Mesenchymal stem cell (in vitro differentiated cells and primary cell): ENCODE measurements around the gene SAMD10.

Experiments used
- DNase-seq: peaks from one replicate; pipeline ENCODE4 v3.0.0-alpha.2; 2013
- H2AFZ ChIP-seq: one replicate; pipeline ENCODE4 v1.6.1; 2013; ENCODE audit warnings: low read depth, mild to moderate bottlenecking, control low read depth, inconsistent platforms, low read length, moderate library complexity
- H2AK5ac ChIP-seq: 2 replicates; pipeline ENCODE4 v1.6.1; 2013; ENCODE audit warnings: low read length, moderate library complexity, mild to moderate bottlenecking, inconsistent platforms; ENCODE audit not compliant: severe bottlenecking
- H2BK120ac ChIP-seq: one replicate; pipeline ENCODE4 v1.6.1; 2013; ENCODE audit warnings: low read depth, mild to moderate bottlenecking, inconsistent platforms, low read length, moderate library complexity
- H2BK12ac ChIP-seq, 2 experiments: one replicate each; pipeline ENCODE4 v1.6.1; 2013; ENCODE audit warnings: inconsistent platforms in 2 of 2, low read length in 2 of 2, mild to moderate bottlenecking in 2 of 2, moderate library complexity in 2 of 2, control low read depth in 1 of 2
- H2BK15ac ChIP-seq: one replicate; pipeline ENCODE4 v1.6.1; 2013; ENCODE audit warnings: mild to moderate bottlenecking, low read depth, inconsistent platforms; ENCODE audit not compliant: poor library complexity, severe bottlenecking
- H2BK5ac ChIP-seq: 2 replicates; pipeline ENCODE4 v1.6.1; 2013; ENCODE audit warnings: low read depth, mild to moderate bottlenecking, low read length, control low read depth, inconsistent platforms; ENCODE audit not compliant: poor library complexity, severe bottlenecking
- H3K14ac ChIP-seq, 2 experiments: one replicate each; pipeline ENCODE4 v1.6.1; 2013; ENCODE audit warnings: inconsistent platforms in 2 of 2, low read length in 2 of 2, control low read depth in 1 of 2, mild to moderate bottlenecking in 1 of 2, moderate library complexity in 1 of 2
- H3K18ac ChIP-seq, 2 experiments: one replicate each; pipeline ENCODE4 v1.6.1; 2013; ENCODE audit warnings: inconsistent platforms in 2 of 2, low read length in 2 of 2, control low read depth in 1 of 2, low read depth in 1 of 2, mild to moderate bottlenecking in 1 of 2
- H3K23ac ChIP-seq, 2 experiments: one replicate each; pipeline ENCODE4 v1.6.1; 2013; ENCODE audit warnings: inconsistent platforms in 2 of 2, low read length in 2 of 2, mild to moderate bottlenecking in 2 of 2, moderate library complexity in 2 of 2, control low read depth in 1 of 2
- H3K27ac ChIP-seq: 2 replicates; pipeline ENCODE4 v1.5.1; 2013; ENCODE audit warnings: mild to moderate bottlenecking, moderate library complexity, low read length, control low read depth, inconsistent platforms; ENCODE audit not compliant: poor library complexity, severe bottlenecking
- H3K27me3 ChIP-seq, 2 experiments: 2 replicates each; pipeline versions ENCODE4 v1.6.1 to v1.7.0; 2013; ENCODE audit warnings: low read length in 2 of 2, mild to moderate bottlenecking in 2 of 2, moderate library complexity in 2 of 2, control low read depth in 1 of 2, inconsistent platforms in 1 of 2; ENCODE audit not compliant: control insufficient read depth in 1 of 2, insufficient read depth in 1 of 2
- H3K36me3 ChIP-seq, 2 experiments: 2 replicates each; pipeline versions ENCODE4 v1.6.1 to v1.7.0; 2013; ENCODE audit warnings: low read length in 2 of 2, control low read depth in 1 of 2, inconsistent platforms in 1 of 2, low read depth in 1 of 2, mild to moderate bottlenecking in 1 of 2; ENCODE audit not compliant: insufficient read depth in 2 of 2, control insufficient read depth in 1 of 2
- H3K4ac ChIP-seq, 2 experiments: one replicate each; pipeline ENCODE4 v1.6.1; 2013; ENCODE audit warnings: inconsistent platforms in 2 of 2, low read length in 2 of 2, mild to moderate bottlenecking in 2 of 2, moderate library complexity in 2 of 2, control low read depth in 1 of 2, low read depth in 1 of 2
- H3K4me1 ChIP-seq: 2 replicates; pipeline ENCODE4 v1.6.1; 2013; ENCODE audit warnings: low read depth, low read length, control low read depth; ENCODE audit not compliant: control insufficient read depth, insufficient read depth
- H3K4me2 ChIP-seq: 2 replicates; pipeline ENCODE4 v1.6.1; 2013; ENCODE audit warnings: low read length, mild to moderate bottlenecking, inconsistent platforms; ENCODE audit not compliant: poor library complexity, severe bottlenecking
- H3K4me3 ChIP-seq, 2 experiments: 2 replicates each; pipeline versions ENCODE4 v1.5.1 to v1.7.0; 2013; ENCODE audit warnings: low read length in 2 of 2, mild to moderate bottlenecking in 2 of 2, control low read depth in 1 of 2, low read depth in 1 of 2; ENCODE audit not compliant: insufficient read depth in 1 of 2
- H3K79me1 ChIP-seq: replicated peaks from 2 replicates; pipeline ENCODE4 v1.6.1; 2013; ENCODE audit warnings: mild to moderate bottlenecking, control low read depth, low read length, inconsistent platforms; ENCODE audit not compliant: poor library complexity, severe bottlenecking
- H3K9ac ChIP-seq: 2 replicates; pipeline ENCODE4 v1.7.0; 2013; ENCODE audit warnings: mild to moderate bottlenecking, low read length, moderate library complexity
- H3K9me3 ChIP-seq: 2 replicates; pipeline ENCODE4 v1.7.0; 2013; ENCODE audit warnings: mild to moderate bottlenecking, low read length; ENCODE audit not compliant: control insufficient read depth
- H4K8ac ChIP-seq: one replicate; pipeline ENCODE4 v1.6.1; 2013; ENCODE audit warnings: inconsistent platforms, mild to moderate bottlenecking, low read length, moderate library complexity
- H4K91ac ChIP-seq: one replicate; pipeline ENCODE4 v1.6.1; 2013; ENCODE audit warnings: mild to moderate bottlenecking, low read length, inconsistent platforms
- WGBS: methylation state at CpG from one replicate; pipeline ENCODE4 v1.1.7; 2013; ENCODE audit warnings: mixed read lengths; 5-methylcytosine and 5-hydroxymethylcytosine counted together

SAMD10 gene

GRCh38 chr20:63946986-63947637, 32.3 kb downstream of the SAMD10 start:
- Histone ChIP-seq H3K79me1 (peaks cover 27% of the 10 kb centered on the region), H3K23ac (no peak overlapping the region), H2AFZ (no peak overlapping the region), H3K14ac (no peak overlapping the region), H3K9ac (no peak overlapping the region), H4K8ac (no peak overlapping the region), H3K4me2 (no peak overlapping the region), H3K4me3 (no peak overlapping the region), H2BK5ac (no peak overlapping the region), H2BK12ac (no peak overlapping the region), H3K18ac (no peak overlapping the region), H4K91ac (peak overlapping the region; percentile 21), H2AK5ac (no peak overlapping the region), H3K4me1 (peaks cover 43% of the 10 kb centered on the region), H2BK15ac (no peak overlapping the region), H2BK120ac (no peak overlapping the region), H3K36me3 (peaks cover 39 to 81% of the 10 kb centered on the region in 2 experiments), H3K4ac (no peak overlapping the region), H3K27me3 (no peaks in the 10 kb centered on the region), H3K9me3 (no peaks in the 10 kb centered on the region), H3K27ac (no peak overlapping the region)
- no peak for DNase-seq
- 94% methylated on average over 15 of the region's 15 CpGs for WGBS

- Histone ChIP-seq H4K91ac (no peak overlapping the region), H3K27ac (no peak overlapping the region), H3K9ac (no peak overlapping the region), H3K27me3 (no peaks in the 10 kb centered on the region), H3K18ac (no peak overlapping the region), H3K36me3 (peaks cover 42 to 80% of the 10 kb centered on the region in 2 experiments), H3K4me3 (no peak overlapping the region), H2BK12ac (no peak overlapping the region), H3K23ac (no peak overlapping the region), H3K4ac (no peak overlapping the region), H3K9me3 (no peaks in the 10 kb centered on the region), H2BK15ac (no peak overlapping the region), H3K4me2 (no peak overlapping the region), H2AFZ (no peak overlapping the region), H3K4me1 (peaks cover 39% of the 10 kb centered on the region), H4K8ac (no peak overlapping the region), H3K79me1 (peaks cover 30% of the 10 kb centered on the region), H2BK5ac (no peak overlapping the region), H2BK120ac (no peak overlapping the region), H3K14ac (no peak overlapping the region), H2AK5ac (no peak overlapping the region)
- WGBS: 96% methylated on average over 38 of the region's 39 CpGs
- DNase-seq: no peak
Observed at GRCh38 chr20:63945921-63946920, 33.2 kb downstream of the SAMD10 start.

GRCh38 chr20:63945031-63945658, 34.3 kb downstream of the SAMD10 start:
- H3K27me3 ChIP-seq: no peaks in the 10 kb centered on the region
- no peak overlapping the region for H2BK5ac ChIP-seq
- no peak overlapping the region for H3K18ac ChIP-seq
- no peak overlapping the region for H2BK15ac ChIP-seq
- H3K14ac ChIP-seq: no peak overlapping the region
- no peak overlapping the region for H2AK5ac ChIP-seq
- no peak overlapping the region for H4K91ac ChIP-seq
- H4K8ac ChIP-seq: no peak overlapping the region
- H3K4me3 ChIP-seq: no peak overlapping the region
- H2BK120ac ChIP-seq: no peak overlapping the region
- H2BK12ac ChIP-seq: no peak overlapping the region
- WGBS: 97% methylated on average over 17 of the region's 17 CpGs
- H3K9ac ChIP-seq: no peak overlapping the region
- no peak overlapping the region for H3K4me2 ChIP-seq
- no peak overlapping the region for H2AFZ ChIP-seq
- H3K4ac ChIP-seq: no peak overlapping the region
- no peak overlapping the region for H3K27ac ChIP-seq
- peaks cover 30% of the 10 kb centered on the region for H3K4me1 ChIP-seq
- H3K9me3 ChIP-seq: no peaks in the 10 kb centered on the region
- no peak overlapping the region for H3K23ac ChIP-seq
- H3K79me1 ChIP-seq: peaks cover 34% of the 10 kb centered on the region
- H3K36me3 ChIP-seq: peaks cover 51 to 83% of the 10 kb centered on the region in 2 experiments
- DNase-seq: no peak
